Measurements from ENCODE around the gene FAM136A.

The FAM136A gene

DNA sequence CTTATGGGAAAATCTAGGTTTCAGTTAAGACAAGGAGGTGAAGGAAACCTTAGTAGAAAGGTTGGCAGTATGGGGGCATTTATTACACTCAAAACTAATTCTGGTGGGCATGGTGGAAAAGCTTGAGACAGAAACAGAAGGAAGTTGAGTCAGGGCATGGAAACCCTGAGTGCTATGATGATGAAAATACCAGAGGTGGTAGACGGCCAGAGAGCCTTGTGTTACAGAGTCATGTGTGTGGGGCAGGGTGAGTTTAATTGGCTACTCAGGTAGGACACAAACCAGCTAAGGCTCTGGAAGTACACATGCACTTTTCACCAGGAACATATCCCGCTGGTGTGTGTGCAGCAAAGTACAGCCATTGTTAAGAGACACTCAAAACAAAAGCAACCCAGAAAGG lies 20.7 kb upstream of the FAM136A start:
- no peak overlapping the region for H3K4ac ChIP-seq (ENCODE audit: low read depth in 1 of 2, low read length in 2 of 2)
- H2AK5ac ChIP-seq (ENCODE audit: low read length, severe bottlenecking), result no peak overlapping the region
- no peak overlapping the region for H2BK15ac ChIP-seq (ENCODE audit: low read depth, poor library complexity, severe bottlenecking)
- H3K14ac ChIP-seq (ENCODE audit: low read length in 2 of 2), result no peak overlapping the region
- H3K23ac ChIP-seq (ENCODE audit: low read length in 2 of 2), result no peak overlapping the region
- no peaks in the 10 kb centered on the region for H3K36me3 ChIP-seq (ENCODE audit: control insufficient read depth in 1 of 2, insufficient read depth in 2 of 2, low read depth in 1 of 2, low read length in 2 of 2)
- no peak overlapping the region for H3K27ac ChIP-seq (ENCODE audit: low read length, poor library complexity, severe bottlenecking)
- H2BK120ac ChIP-seq (ENCODE audit: low read depth, low read length), result no peak overlapping the region
- no peak overlapping the region for H3K9ac ChIP-seq (ENCODE audit: low read length)
- H3K9me3 ChIP-seq (ENCODE audit: control insufficient read depth, low read length), result no peaks in the 10 kb centered on the region
- H3K4me2 ChIP-seq (ENCODE audit: low read length, poor library complexity, severe bottlenecking), result no peak overlapping the region
- no peak overlapping the region for H3K18ac ChIP-seq (ENCODE audit: low read depth in 1 of 2, low read length in 2 of 2)
- no peak overlapping the region for H2BK5ac ChIP-seq (ENCODE audit: low read depth, low read length, poor library complexity, severe bottlenecking)
- H3K79me1 ChIP-seq (replicated peaks; ENCODE audit: low read length, poor library complexity, severe bottlenecking), result no peaks in the 10 kb centered on the region
- H4K91ac ChIP-seq (ENCODE audit: low read length), result no peak overlapping the region
- DNase-seq, result no peak
- H4K8ac ChIP-seq (ENCODE audit: low read length), result no peak overlapping the region
- no peak overlapping the region for H2AFZ ChIP-seq (ENCODE audit: low read depth, low read length)
- WGBS, result 60% methylated on average over 2 of the region's 2 CpGs
- H2BK12ac ChIP-seq (ENCODE audit: low read length in 2 of 2), result no peak overlapping the region
- H3K4me3 ChIP-seq (ENCODE audit: insufficient read depth in 1 of 2, low read depth in 1 of 2, low read length in 2 of 2), result no peak overlapping the region
- no peaks in the 10 kb centered on the region for H3K4me1 ChIP-seq (ENCODE audit: control insufficient read depth, insufficient read depth, low read depth, low read length)
- H3K27me3 ChIP-seq (ENCODE audit: control insufficient read depth in 1 of 2, insufficient read depth in 1 of 2, low read length in 2 of 2), result peaks cover 23 to 44% of the 10 kb centered on the region in 2 experiments

DNA sequence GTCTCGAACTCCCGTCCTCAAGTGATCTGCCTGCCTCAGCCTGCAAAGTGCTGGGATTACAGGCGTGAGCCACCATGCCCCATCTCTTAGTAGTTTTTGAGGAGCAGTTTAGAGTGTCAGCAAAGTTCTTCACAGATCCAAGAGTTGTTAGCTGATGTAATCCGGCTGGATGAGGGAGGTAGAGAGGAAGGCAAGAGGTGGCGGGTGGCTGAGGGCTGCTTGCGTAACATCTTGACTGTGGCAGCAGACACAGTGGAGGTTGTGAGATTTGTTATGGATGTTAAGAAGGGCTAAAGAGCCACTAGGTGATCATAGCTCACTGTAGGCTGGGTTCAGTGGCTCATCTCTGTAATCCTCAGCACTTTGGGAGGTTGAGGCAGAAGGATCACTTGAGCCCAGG lies 19.5 kb upstream of the FAM136A start:
- no peak overlapping the region for H2BK12ac ChIP-seq (ENCODE audit: low read length in 2 of 2)
- 89% methylated on average over 6 of the region's 6 CpGs for WGBS
- H3K79me1 ChIP-seq (replicated peaks; ENCODE audit: low read length, poor library complexity, severe bottlenecking), result no peaks in the 10 kb centered on the region
- no peak overlapping the region for H3K27ac ChIP-seq (ENCODE audit: low read length, poor library complexity, severe bottlenecking)
- no peaks in the 10 kb centered on the region for H3K4me1 ChIP-seq (ENCODE audit: control insufficient read depth, insufficient read depth, low read depth, low read length)
- no peak overlapping the region for H2BK5ac ChIP-seq (ENCODE audit: low read depth, low read length, poor library complexity, severe bottlenecking)
- H2AK5ac ChIP-seq (ENCODE audit: low read length, severe bottlenecking), result no peak overlapping the region
- no peak overlapping the region for H2BK120ac ChIP-seq (ENCODE audit: low read depth, low read length)
- no peak overlapping the region for H3K4me2 ChIP-seq (ENCODE audit: low read length, poor library complexity, severe bottlenecking)
- no peak overlapping the region for H3K4ac ChIP-seq (ENCODE audit: low read depth in 1 of 2, low read length in 2 of 2)
- H3K23ac ChIP-seq (ENCODE audit: low read length in 2 of 2), result no peak overlapping the region
- no peaks in the 10 kb centered on the region for H3K36me3 ChIP-seq (ENCODE audit: control insufficient read depth in 1 of 2, insufficient read depth in 2 of 2, low read depth in 1 of 2, low read length in 2 of 2)
- H3K14ac ChIP-seq (ENCODE audit: low read length in 2 of 2), result no peak overlapping the region
- H4K91ac ChIP-seq (ENCODE audit: low read length), result no peak overlapping the region
- no peaks in the 10 kb centered on the region for H3K9me3 ChIP-seq (ENCODE audit: control insufficient read depth, low read length)
- H3K9ac ChIP-seq (ENCODE audit: low read length), result no peak overlapping the region
- H3K4me3 ChIP-seq (ENCODE audit: insufficient read depth in 1 of 2, low read depth in 1 of 2, low read length in 2 of 2), result no peak overlapping the region
- no peak overlapping the region for H2AFZ ChIP-seq (ENCODE audit: low read depth, low read length)
- no peak for DNase-seq
- peaks cover 33 to 46% of the 10 kb centered on the region in 2 experiments for H3K27me3 ChIP-seq (ENCODE audit: control insufficient read depth in 1 of 2, insufficient read depth in 1 of 2, low read length in 2 of 2)
- no peak overlapping the region for H4K8ac ChIP-seq (ENCODE audit: low read length)
- H3K18ac ChIP-seq (ENCODE audit: low read depth in 1 of 2, low read length in 2 of 2), result no peak overlapping the region
- H2BK15ac ChIP-seq (ENCODE audit: low read depth, poor library complexity, severe bottlenecking), result no peak overlapping the region

DNA sequence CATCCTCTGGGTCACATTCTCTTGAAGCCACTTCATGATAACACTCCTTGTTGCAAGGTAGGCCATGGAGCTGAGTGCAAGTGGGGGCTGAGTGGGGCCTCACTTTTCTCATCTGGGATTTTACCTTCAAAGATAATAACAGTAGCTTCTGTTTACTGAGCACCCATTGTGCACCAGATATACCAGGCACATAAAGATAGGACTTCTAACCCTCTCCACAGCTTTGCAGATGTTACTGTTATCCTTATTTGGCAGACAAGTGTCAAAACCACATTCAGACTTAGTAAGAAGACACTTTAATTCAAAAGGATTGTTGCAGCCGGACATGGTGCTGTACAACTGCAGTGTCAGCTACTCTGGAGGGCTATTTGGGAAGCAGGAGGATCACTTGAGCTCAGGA lies 12.8 kb upstream of the FAM136A start:
- H3K9me3 ChIP-seq (ENCODE audit: control insufficient read depth, low read length), result no peaks in the 10 kb centered on the region
- no peak for DNase-seq
- H3K4me3 ChIP-seq (ENCODE audit: insufficient read depth in 1 of 2, low read depth in 1 of 2, low read length in 2 of 2), result no peak overlapping the region
- H2AFZ ChIP-seq (ENCODE audit: low read depth, low read length), result no peak overlapping the region
- H3K4ac ChIP-seq (ENCODE audit: low read depth in 1 of 2, low read length in 2 of 2), result no peak overlapping the region
- H2BK15ac ChIP-seq (ENCODE audit: low read depth, poor library complexity, severe bottlenecking), result no peak overlapping the region
- H4K8ac ChIP-seq (ENCODE audit: low read length), result no peak overlapping the region
- no peak overlapping the region for H3K14ac ChIP-seq (ENCODE audit: low read length in 2 of 2)
- H2BK12ac ChIP-seq (ENCODE audit: low read length in 2 of 2), result no peak overlapping the region
- no peaks in the 10 kb centered on the region for H3K79me1 ChIP-seq (replicated peaks; ENCODE audit: low read length, poor library complexity, severe bottlenecking)
- no peak overlapping the region for H3K4me2 ChIP-seq (ENCODE audit: low read length, poor library complexity, severe bottlenecking)
- no peak overlapping the region for H2AK5ac ChIP-seq (ENCODE audit: low read length, severe bottlenecking)
- no peaks in the 10 kb centered on the region for H3K36me3 ChIP-seq (ENCODE audit: control insufficient read depth in 1 of 2, insufficient read depth in 2 of 2, low read depth in 1 of 2, low read length in 2 of 2)
- no peaks in the 10 kb centered on the region for H3K4me1 ChIP-seq (ENCODE audit: control insufficient read depth, insufficient read depth, low read depth, low read length)
- peaks cover 25 to 43% of the 10 kb centered on the region in 2 experiments for H3K27me3 ChIP-seq (ENCODE audit: control insufficient read depth in 1 of 2, insufficient read depth in 1 of 2, low read length in 2 of 2)
- no peak overlapping the region for H2BK5ac ChIP-seq (ENCODE audit: low read depth, low read length, poor library complexity, severe bottlenecking)
- H2BK120ac ChIP-seq (ENCODE audit: low read depth, low read length), result no peak overlapping the region
- H3K9ac ChIP-seq (ENCODE audit: low read length), result no peak overlapping the region
- H3K23ac ChIP-seq (ENCODE audit: low read length in 2 of 2), result no peak overlapping the region
- WGBS, result 49% methylated on average over 1 of the region's 1 CpG
- no peak overlapping the region for H3K18ac ChIP-seq (ENCODE audit: low read depth in 1 of 2, low read length in 2 of 2)
- no peak overlapping the region for H4K91ac ChIP-seq (ENCODE audit: low read length)
- no peak overlapping the region for H3K27ac ChIP-seq (ENCODE audit: low read length, poor library complexity, severe bottlenecking)

DNA sequence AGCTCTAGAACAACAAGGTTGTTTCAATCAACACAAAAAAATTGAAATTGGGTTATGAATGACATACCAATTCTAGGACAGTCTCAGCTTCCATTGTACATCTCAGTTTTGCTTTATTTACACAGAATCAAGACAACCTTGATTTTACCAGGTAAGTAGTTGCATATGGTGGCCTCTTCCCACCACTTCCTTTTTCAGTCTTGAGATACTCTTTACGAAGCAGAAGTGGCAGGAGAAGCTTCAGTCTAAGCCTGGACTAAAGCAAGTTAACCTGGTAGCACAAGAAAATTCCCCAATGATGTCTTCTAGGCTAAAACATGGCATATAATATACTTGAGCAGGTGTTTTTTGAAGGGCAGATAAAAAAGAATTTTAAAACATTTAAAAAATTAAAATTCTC lies 10.7 kb upstream of the FAM136A start:
- no peaks in the 10 kb centered on the region for H3K9me3 ChIP-seq (ENCODE audit: control insufficient read depth, low read length)
- no peaks in the 10 kb centered on the region for H3K4me1 ChIP-seq (ENCODE audit: control insufficient read depth, insufficient read depth, low read depth, low read length)
- no peak overlapping the region for H3K23ac ChIP-seq (ENCODE audit: low read length in 2 of 2)
- no peak overlapping the region for H3K14ac ChIP-seq (ENCODE audit: low read length in 2 of 2)
- no peak overlapping the region for H3K4ac ChIP-seq (ENCODE audit: low read depth in 1 of 2, low read length in 2 of 2)
- no peaks in the 10 kb centered on the region for H3K36me3 ChIP-seq (ENCODE audit: control insufficient read depth in 1 of 2, insufficient read depth in 2 of 2, low read depth in 1 of 2, low read length in 2 of 2)
- H3K9ac ChIP-seq (ENCODE audit: low read length), result no peak overlapping the region
- H3K4me3 ChIP-seq (ENCODE audit: insufficient read depth in 1 of 2, low read depth in 1 of 2, low read length in 2 of 2), result no peak overlapping the region
- no peak for DNase-seq
- H2BK12ac ChIP-seq (ENCODE audit: low read length in 2 of 2), result no peak overlapping the region
- no peak overlapping the region for H4K91ac ChIP-seq (ENCODE audit: low read length)
- WGBS, result 60% methylated on average over 1 of the region's 1 CpG
- no peak overlapping the region for H2BK15ac ChIP-seq (ENCODE audit: low read depth, poor library complexity, severe bottlenecking)
- no peak overlapping the region for H2BK5ac ChIP-seq (ENCODE audit: low read depth, low read length, poor library complexity, severe bottlenecking)
- H3K27me3 ChIP-seq (ENCODE audit: control insufficient read depth in 1 of 2, insufficient read depth in 1 of 2, low read length in 2 of 2), result peaks cover 14 to 29% of the 10 kb centered on the region in 2 experiments
- H2AFZ ChIP-seq (ENCODE audit: low read depth, low read length), result no peak overlapping the region
- H3K27ac ChIP-seq (ENCODE audit: low read length, poor library complexity, severe bottlenecking), result no peak overlapping the region
- no peaks in the 10 kb centered on the region for H3K79me1 ChIP-seq (replicated peaks; ENCODE audit: low read length, poor library complexity, severe bottlenecking)
- no peak overlapping the region for H2AK5ac ChIP-seq (ENCODE audit: low read length, severe bottlenecking)
- H3K18ac ChIP-seq (ENCODE audit: low read depth in 1 of 2, low read length in 2 of 2), result no peak overlapping the region
- H2BK120ac ChIP-seq (ENCODE audit: low read depth, low read length), result no peak overlapping the region
- no peak overlapping the region for H3K4me2 ChIP-seq (ENCODE audit: low read length, poor library complexity, severe bottlenecking)
- H4K8ac ChIP-seq (ENCODE audit: low read length), result no peak overlapping the region
